ENCODE results near the gene ACRV1.

Gene ACRV1

DNA sequence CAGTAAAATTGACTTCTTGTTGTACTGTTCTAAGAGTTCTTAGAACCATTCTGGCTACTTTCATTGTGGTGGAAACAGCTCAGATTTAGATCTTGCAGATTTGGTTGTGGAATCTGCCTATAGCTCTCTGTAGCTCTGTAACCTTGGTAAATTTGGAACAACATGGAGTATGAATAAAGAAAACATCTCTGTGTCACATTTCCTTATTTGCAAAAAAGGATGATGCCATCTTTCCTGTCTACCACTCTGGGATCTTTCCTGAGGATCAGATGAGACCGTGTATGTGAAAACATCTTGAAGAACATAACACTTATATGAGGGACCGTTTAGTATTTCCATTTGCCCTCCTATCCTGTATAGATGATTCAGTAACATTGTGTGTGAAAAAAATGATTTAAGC, 9.1 kb downstream of the ACRV1 start:
- Histone ChIP-seq H3K36me3 (replicated peaks) (no peaks in the 10 kb centered on the region), H3K4me3 (ENCODE audit: low read depth, low read length) (no peak overlapping the region), H3K27ac (no peak overlapping the region), H3K27me3 (replicated peaks) (no peaks in the 10 kb centered on the region)
- in situ Hi-C loops (cut with HindIII; ENCODE audit: low pct_ligation_motif_present, low sequenced_read_pairs) = no loop called here
- no peak for DNase-seq
- TF ChIP-seq, protein P1, sequence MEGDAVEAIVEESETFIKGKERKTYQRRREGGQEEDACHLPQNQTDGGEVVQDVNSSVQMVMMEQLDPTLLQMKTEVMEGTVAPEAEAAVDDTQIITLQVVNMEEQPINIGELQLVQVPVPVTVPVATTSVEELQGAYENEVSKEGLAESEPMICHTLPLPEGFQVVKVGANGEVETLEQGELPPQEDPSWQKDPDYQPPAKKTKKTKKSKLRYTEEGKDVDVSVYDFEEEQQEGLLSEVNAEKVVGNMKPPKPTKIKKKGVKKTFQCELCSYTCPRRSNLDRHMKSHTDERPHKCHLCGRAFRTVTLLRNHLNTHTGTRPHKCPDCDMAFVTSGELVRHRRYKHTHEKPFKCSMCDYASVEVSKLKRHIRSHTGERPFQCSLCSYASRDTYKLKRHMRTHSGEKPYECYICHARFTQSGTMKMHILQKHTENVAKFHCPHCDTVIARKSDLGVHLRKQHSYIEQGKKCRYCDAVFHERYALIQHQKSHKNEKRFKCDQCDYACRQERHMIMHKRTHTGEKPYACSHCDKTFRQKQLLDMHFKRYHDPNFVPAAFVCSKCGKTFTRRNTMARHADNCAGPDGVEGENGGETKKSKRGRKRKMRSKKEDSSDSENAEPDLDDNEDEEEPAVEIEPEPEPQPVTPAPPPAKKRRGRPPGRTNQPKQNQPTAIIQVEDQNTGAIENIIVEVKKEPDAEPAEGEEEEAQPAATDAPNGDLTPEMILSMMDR (IDR thresholded peaks at IDR 0.05; ENCODE audit: low read depth, low read length, missing control alignments) = no peak

DNA sequence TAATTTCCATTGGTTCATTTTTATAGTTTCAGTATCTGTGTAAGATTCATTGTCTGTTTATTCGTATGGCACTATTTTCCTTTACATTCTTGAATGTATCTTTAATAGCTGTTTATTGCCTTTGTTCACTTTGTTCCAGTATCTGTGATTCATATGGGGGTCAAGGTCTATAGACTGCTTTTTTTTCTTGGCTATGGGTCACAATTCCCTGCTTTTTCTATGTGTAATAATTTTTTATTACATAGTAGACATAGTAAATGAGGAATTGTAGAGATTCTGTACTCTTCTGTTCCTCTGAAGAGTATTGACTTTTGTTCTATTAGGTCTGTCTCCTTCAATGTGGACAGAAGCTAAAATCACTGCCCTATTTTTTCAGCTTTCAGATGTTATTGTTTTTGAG, 10.5 kb downstream of the ACRV1 start:
- in situ Hi-C loops (cut with HindIII; ENCODE audit: low pct_ligation_motif_present, low sequenced_read_pairs) = no loop called here
- no peak for DNase-seq
- Histone ChIP-seq H3K27me3 (replicated peaks) (no peaks in the 10 kb centered on the region), H3K27ac (no peak overlapping the region), H3K36me3 (replicated peaks) (no peaks in the 10 kb centered on the region), H3K4me3 (ENCODE audit: low read depth, low read length) (no peak overlapping the region)
- TF ChIP-seq, protein P1 (IDR thresholded peaks at IDR 0.05; ENCODE audit: low read depth, low read length, missing control alignments) = no peak

DNA sequence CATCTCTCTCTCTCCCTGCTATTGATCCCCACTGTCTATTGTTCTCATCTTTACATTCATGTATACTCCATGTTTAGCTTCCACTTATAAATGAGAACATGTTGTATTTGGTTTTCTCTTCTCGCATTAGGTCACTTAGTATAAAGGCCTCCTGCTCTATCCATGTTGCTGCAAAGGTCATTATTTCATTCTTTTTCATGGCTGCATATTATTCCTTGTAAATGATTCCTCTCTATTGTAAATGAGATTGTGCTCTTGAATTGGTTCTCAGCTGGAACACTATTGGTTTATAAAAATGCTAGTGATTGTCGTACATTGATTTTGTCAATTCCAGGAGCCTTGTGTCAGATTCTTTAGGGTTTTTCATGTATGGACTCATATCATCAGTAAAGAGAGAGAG, 13.5 kb downstream of the ACRV1 start:
- in situ Hi-C loops (cut with HindIII; ENCODE audit: low pct_ligation_motif_present, low sequenced_read_pairs) = no loop called here
- TF ChIP-seq, protein P1 (IDR thresholded peaks at IDR 0.05; ENCODE audit: low read depth, low read length, missing control alignments) = no peak
- H3K4me3 ChIP-seq (ENCODE audit: low read depth, low read length) = no peak overlapping the region
- H3K27ac ChIP-seq = no peak overlapping the region
- DNase-seq = no peak
- H3K36me3 ChIP-seq (replicated peaks) = no peaks in the 10 kb centered on the region
- no peaks in the 10 kb centered on the region for H3K27me3 ChIP-seq (replicated peaks)

DNA sequence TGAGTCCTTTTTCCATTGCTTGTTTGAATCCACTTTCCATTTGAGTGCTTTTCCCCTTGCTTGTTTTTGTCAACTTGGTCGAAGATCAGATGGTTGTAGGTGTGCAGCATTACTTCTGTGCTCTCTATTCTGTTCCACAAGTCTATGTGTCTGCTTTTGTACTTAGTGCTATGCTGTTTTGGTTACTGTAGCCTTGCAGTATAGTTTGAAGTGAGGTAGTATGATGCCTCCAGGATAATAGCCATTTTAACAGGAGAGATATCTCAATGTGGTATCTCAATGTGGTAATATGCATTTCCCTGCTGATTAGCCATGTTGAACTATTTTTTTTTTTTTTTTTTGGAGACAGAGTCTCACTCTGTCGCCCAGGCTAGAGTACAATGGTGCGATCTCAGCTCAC, 16.7 kb downstream of the ACRV1 start:
- DNase-seq = no peak

DNA sequence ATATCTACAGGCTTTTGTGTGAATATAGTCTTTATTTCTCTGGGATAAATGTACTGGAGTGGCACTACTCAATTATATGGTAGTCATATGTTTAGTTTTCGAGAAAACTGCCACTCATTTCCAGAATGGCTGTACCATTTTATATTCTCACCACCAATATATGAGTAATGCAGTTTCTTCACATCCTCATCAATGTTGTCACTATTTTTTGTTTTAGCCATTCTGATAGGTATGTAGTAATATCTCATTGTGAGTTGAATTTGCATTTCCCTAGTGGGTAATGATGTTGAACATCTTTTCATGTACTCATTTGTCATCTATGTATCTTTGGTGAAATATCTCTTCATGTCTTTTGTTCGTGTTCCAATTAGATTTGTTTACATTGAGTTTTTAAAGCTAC, 18.0 kb downstream of the ACRV1 start:
- Histone ChIP-seq H3K27me3 (replicated peaks) (no peaks in the 10 kb centered on the region), H3K27ac (no peak overlapping the region), H3K36me3 (replicated peaks) (no peaks in the 10 kb centered on the region), H3K4me3 (ENCODE audit: low read depth, low read length) (no peak overlapping the region)
- in situ Hi-C loops (cut with HindIII; ENCODE audit: low pct_ligation_motif_present, low sequenced_read_pairs) = no loop called here
- DNase-seq = no peak
- TF ChIP-seq, protein P1 (IDR thresholded peaks at IDR 0.05; ENCODE audit: low read depth, low read length, missing control alignments) = no peak

More for the DNA sequence above, 16.7 kb downstream of the ACRV1 start:
- Histone ChIP-seq H3K27ac (no peak overlapping the region), H3K4me3 (ENCODE audit: low read depth, low read length) (no peak overlapping the region), H3K36me3 (replicated peaks) (no peaks in the 10 kb centered on the region), H3K27me3 (replicated peaks) (no peaks in the 10 kb centered on the region)
- in situ Hi-C loops (cut with HindIII; ENCODE audit: low pct_ligation_motif_present, low sequenced_read_pairs) = no loop called here
- TF ChIP-seq, protein P1 (IDR thresholded peaks at IDR 0.05; ENCODE audit: low read depth, low read length, missing control alignments) = no peak

DNA sequence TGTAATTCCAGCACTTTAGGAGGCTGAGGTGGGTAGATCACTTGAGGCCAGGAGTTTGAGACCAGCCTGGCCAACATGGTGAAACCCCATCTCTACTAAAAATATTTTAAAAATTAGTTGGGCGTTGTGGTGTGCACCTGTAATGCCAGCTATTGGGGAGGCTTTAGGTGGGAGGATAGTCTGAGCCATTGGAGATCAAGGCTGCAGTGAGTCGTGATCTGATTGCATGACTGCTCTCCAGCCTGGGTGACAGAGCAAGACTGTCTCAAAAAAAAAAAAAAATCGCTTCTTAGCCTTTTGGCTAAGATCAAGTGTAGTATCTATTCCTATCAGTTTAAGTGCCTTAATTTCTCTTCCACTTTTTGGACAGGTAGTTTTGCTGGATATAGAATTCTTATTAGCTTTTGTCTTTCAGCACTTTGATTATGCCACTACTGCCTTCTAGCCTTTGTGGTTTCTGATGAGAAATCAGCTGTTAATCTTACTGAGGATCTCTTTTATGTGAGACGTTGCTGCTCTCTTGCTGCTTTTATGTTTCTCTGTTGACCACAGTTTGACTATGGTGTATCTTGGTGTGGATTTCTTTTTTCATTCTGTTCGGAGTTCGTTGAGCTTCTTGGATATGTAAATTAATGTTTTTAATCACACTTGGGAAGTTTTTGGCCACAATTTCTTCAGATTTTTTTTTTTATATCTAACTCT, 31.0 kb downstream of the ACRV1 start:
- H3K27ac ChIP-seq = no peak overlapping the region
- H3K4me3 ChIP-seq (ENCODE audit: low read depth, low read length) = no peak overlapping the region
- H3K36me3 ChIP-seq (replicated peaks) = peaks cover 2% of the 10 kb centered on the region
- H3K27me3 ChIP-seq (replicated peaks) = no peaks in the 10 kb centered on the region
- TF ChIP-seq, protein P1 (IDR thresholded peaks at IDR 0.05; ENCODE audit: low read depth, low read length, missing control alignments) = no peak
- in situ Hi-C loops (cut with HindIII; ENCODE audit: low pct_ligation_motif_present, low sequenced_read_pairs) = no loop called here
- no peak for DNase-seq

Data from brain microvascular endothelial cell (primary cell).